ENCODE measurements around the gene NLRP5.
A peak's percentile ranks its signal among the peaks of the same experiment; 100 is the strongest.
"Not testable (repeated sequence)": the region's sequence is repeated elsewhere in the genome, so short reads cannot be mapped to it uniquely, and the experiment has no call there.

Gene NLRP5

GRCh38 chr19:56098237-56098636 lies 111.7 kb downstream of the NLRP5 start:
- H3K36me3 Mint-ChIP-seq (ENCODE audit: low read depth): peaks cover 100% of the 10 kb centered on the region
- intact Hi-C loops (cut with micrococcal nuclease): not testable (repeated sequence)
- peaks cover 23% of the 10 kb centered on the region for H3K4me1 Mint-ChIP-seq (ENCODE audit: low read depth)

GRCh38 chr19:56098731-56099568 lies 112.4 kb downstream of the NLRP5 start:
- intact Hi-C loops (cut with micrococcal nuclease): no loop called here
- Mint-ChIP-seq H3K36me3 (ENCODE audit: low read depth) (peaks cover 98% of the 10 kb centered on the region), H3K4me3 (no peak overlapping the region), H3K9me3 (no peaks in the 10 kb centered on the region), H3K27me3 (no peaks in the 10 kb centered on the region), H3K27ac (no peak overlapping the region), H3K4me1 (ENCODE audit: low read depth) (peaks cover 25% of the 10 kb centered on the region)

More at GRCh38 chr19:56098237-56098636, 111.7 kb downstream of the NLRP5 start:
- H3K4me3 Mint-ChIP-seq, H3K27ac Mint-ChIP-seq, H3K27me3 Mint-ChIP-seq, H3K9me3 Mint-ChIP-seq: not testable (repeated sequence)

GRCh38 chr19:56099638-56100539 lies 113.3 kb downstream of the NLRP5 start:
- Mint-ChIP-seq H3K36me3 (ENCODE audit: low read depth) (peaks cover 95% of the 10 kb centered on the region), H3K27me3 (no peaks in the 10 kb centered on the region), H3K27ac (no peak overlapping the region), H3K9me3 (no peaks in the 10 kb centered on the region), H3K4me1 (ENCODE audit: low read depth) (peaks cover 30% of the 10 kb centered on the region), H3K4me3 (no peak overlapping the region)
- intact Hi-C loops (cut with micrococcal nuclease): no loop called here

- Mint-ChIP-seq H3K27ac (no peak overlapping the region), H3K27me3 (no peaks in the 10 kb centered on the region), H3K4me1 (ENCODE audit: low read depth) (peaks cover 40% of the 10 kb centered on the region), H3K4me3 (no peak overlapping the region), H3K9me3 (no peaks in the 10 kb centered on the region), H3K36me3 (ENCODE audit: low read depth) (peaks cover 89% of the 10 kb centered on the region)
- intact Hi-C loops (cut with micrococcal nuclease): no loop called here
These were observed 114.5 kb downstream of the NLRP5 start for GRCh38 chr19:56101095-56101494.

GRCh38 chr19:56101746-56102535 lies 115.4 kb downstream of the NLRP5 start:
- no peaks in the 10 kb centered on the region for H3K9me3 Mint-ChIP-seq
- H3K4me1 Mint-ChIP-seq (ENCODE audit: low read depth): peaks cover 49% of the 10 kb centered on the region
- peak overlapping the region; percentile 24 for H3K27ac Mint-ChIP-seq
- intact Hi-C loops (cut with micrococcal nuclease): no loop called here
- H3K4me3 Mint-ChIP-seq: no peak overlapping the region
- peaks cover 89% of the 10 kb centered on the region for H3K36me3 Mint-ChIP-seq (ENCODE audit: low read depth)
- H3K27me3 Mint-ChIP-seq: no peaks in the 10 kb centered on the region

GRCh38 chr19:56103027-56103614 lies 116.5 kb downstream of the NLRP5 start:
- Mint-ChIP-seq H3K4me1 (ENCODE audit: low read depth) (peaks cover 61% of the 10 kb centered on the region), H3K4me3 (no peak overlapping the region), H3K27ac (peak overlapping the region; percentile 24), H3K36me3 (ENCODE audit: low read depth) (peaks cover 89% of the 10 kb centered on the region), H3K27me3 (no peaks in the 10 kb centered on the region), H3K9me3 (no peaks in the 10 kb centered on the region)
- intact Hi-C loops (cut with micrococcal nuclease): no loop called here

- H3K4me3 Mint-ChIP-seq: no peak overlapping the region
- H3K36me3 Mint-ChIP-seq (ENCODE audit: low read depth): peaks cover 89% of the 10 kb centered on the region
- no peaks in the 10 kb centered on the region for H3K27me3 Mint-ChIP-seq
- intact Hi-C loops (cut with micrococcal nuclease): no loop called here
- peaks cover 74% of the 10 kb centered on the region for H3K4me1 Mint-ChIP-seq (ENCODE audit: low read depth)
- no peaks in the 10 kb centered on the region for H3K9me3 Mint-ChIP-seq
- H3K27ac Mint-ChIP-seq: peak overlapping the region; percentile 70
These were observed 117.8 kb downstream of the NLRP5 start for GRCh38 chr19:56104423-56104822.

GRCh38 chr19:56105090-56105701 lies 118.6 kb downstream of the NLRP5 start:
- Mint-ChIP-seq H3K4me1 (ENCODE audit: low read depth) (peaks cover 77% of the 10 kb centered on the region), H3K36me3 (ENCODE audit: low read depth) (peaks cover 81% of the 10 kb centered on the region)

GRCh38 chr19:56105831-56106396 lies 119.3 kb downstream of the NLRP5 start:
- Mint-ChIP-seq H3K36me3 (ENCODE audit: low read depth) (peaks cover 74% of the 10 kb centered on the region), H3K4me1 (ENCODE audit: low read depth) (peaks cover 85% of the 10 kb centered on the region), H3K4me3 (peak overlapping the region; percentile 58), H3K27ac (peak overlapping the region; percentile 70)
- H3K9me3 Mint-ChIP-seq, H3K27me3 Mint-ChIP-seq: not testable (repeated sequence)
- intact Hi-C loops (cut with micrococcal nuclease): loop anchor here (1.0 kb wide), 1 partner anchor 34 kb away; no protein-coding TSS in a partner anchor

More at GRCh38 chr19:56105090-56105701, 118.6 kb downstream of the NLRP5 start:
- H3K9me3 Mint-ChIP-seq: no peaks in the 10 kb centered on the region
- peak overlapping the region; percentile 70 for H3K27ac Mint-ChIP-seq
- H3K27me3 Mint-ChIP-seq: no peaks in the 10 kb centered on the region
- intact Hi-C loops (cut with micrococcal nuclease): loop anchor here (1.0 kb wide), 1 partner anchor 35 kb away; no protein-coding TSS in a partner anchor
- H3K4me3 Mint-ChIP-seq: peak overlapping the region; percentile 46

GRCh38 chr19:56106397-56106849 lies 119.8 kb downstream of the NLRP5 start:
- H3K4me1 Mint-ChIP-seq (ENCODE audit: low read depth): peaks cover 85% of the 10 kb centered on the region
- intact Hi-C loops (cut with micrococcal nuclease): no loop called here
- no peaks in the 10 kb centered on the region for H3K9me3 Mint-ChIP-seq
- H3K27me3 Mint-ChIP-seq: no peaks in the 10 kb centered on the region
- H3K27ac Mint-ChIP-seq: peak overlapping the region; percentile 70
- H3K4me3 Mint-ChIP-seq: no peak overlapping the region
- peaks cover 69% of the 10 kb centered on the region for H3K36me3 Mint-ChIP-seq (ENCODE audit: low read depth)

- intact Hi-C loops (cut with micrococcal nuclease): no loop called here
- Mint-ChIP-seq H3K9me3 (no peaks in the 10 kb centered on the region), H3K27me3 (no peaks in the 10 kb centered on the region), H3K4me3 (no peak overlapping the region), H3K4me1 (ENCODE audit: low read depth) (peaks cover 85% of the 10 kb centered on the region), H3K36me3 (ENCODE audit: low read depth) (peaks cover 63% of the 10 kb centered on the region), H3K27ac (peak overlapping the region; percentile 67)
These were observed 120.4 kb downstream of the NLRP5 start for GRCh38 chr19:56106993-56107392.

- Mint-ChIP-seq H3K9me3 (no peaks in the 10 kb centered on the region), H3K27ac (peak overlapping the region; percentile 67), H3K4me1 (ENCODE audit: low read depth) (peaks cover 87% of the 10 kb centered on the region), H3K36me3 (ENCODE audit: low read depth) (peaks cover 55% of the 10 kb centered on the region), H3K27me3 (no peaks in the 10 kb centered on the region), H3K4me3 (no peak overlapping the region)
- intact Hi-C loops (cut with micrococcal nuclease): no loop called here
These were observed 121.2 kb downstream of the NLRP5 start for GRCh38 chr19:56107626-56108351.

Data from dendritic cell treated with granulocyte-macrophage colony-stimulating factor and Interleukin-4, amounts not matched to agents 40 ng/mL and 50 ng/mL, for 4 days (primary cell).